DOHH2 (cell line): ENCODE data around the gene PCGF6.
"Not testable (repeated sequence)": the region's sequence is repeated elsewhere in the genome, so short reads cannot be mapped to it uniquely, and the experiment has no call there.

Experiments used
- H3F3A ChIP-seq: fragments of 200-600 bp; sonication (generic), shearing (Covaris generic); 2 replicates; pipeline ENCODE4 v1.6.0; 2016; ENCODE audit warnings: antibody characterized with exemption, mild to moderate bottlenecking; ENCODE audit not compliant: control insufficient read depth, insufficient read depth
- H3K27ac ChIP-seq: fragments of 200-600 bp; sonication (generic); 2 replicates; pipeline ENCODE4 v1.5.1; 2014; ENCODE audit warnings: low read depth, mild to moderate bottlenecking, low read length, moderate library complexity
- H3K27me3 ChIP-seq: fragments of 200-600 bp; sonication (generic); 2 replicates; pipeline ENCODE4 v1.6.1; 2014; ENCODE audit warnings: mild to moderate bottlenecking, low read length, mixed read lengths; ENCODE audit not compliant: control insufficient read depth
- H3K36me3 ChIP-seq: fragments of 200-600 bp; sonication (generic); 2 replicates; pipeline ENCODE4 v1.6.1; 2014; ENCODE audit warnings: mild to moderate bottlenecking, low read length, moderate library complexity, mixed read lengths; ENCODE audit not compliant: control insufficient read depth
- H3K4me1 ChIP-seq: fragments of 200-600 bp; sonication (generic); 2 replicates; pipeline ENCODE4 v1.6.1; 2014; ENCODE audit warnings: mild to moderate bottlenecking, low read length, mixed read lengths; ENCODE audit not compliant: control insufficient read depth
- H3K4me2 ChIP-seq: fragments of 200-600 bp; sonication (generic); 2 replicates; pipeline ENCODE4 v1.6.0; 2014; ENCODE audit warnings: mild to moderate bottlenecking, low read length, moderate library complexity
- H3K4me3 ChIP-seq: fragments of 200-600 bp; sonication (generic); 2 replicates; pipeline ENCODE4 v1.5.1; 2014; ENCODE audit warnings: mild to moderate bottlenecking, low read length, mixed read lengths
- H3K79me2 ChIP-seq: fragments of 200-600 bp; sonication (generic); 2 replicates; pipeline ENCODE4 v1.6.1; 2014; ENCODE audit warnings: mild to moderate bottlenecking, low read length, mixed read lengths; ENCODE audit not compliant: control insufficient read depth
- H3K9me2 ChIP-seq: fragments of 200-600 bp; sonication (generic); replicated peaks from 2 replicates; pipeline ENCODE4 v1.6.1; 2014; ENCODE audit warnings: mild to moderate bottlenecking, low read length, mixed read lengths; ENCODE audit not compliant: control insufficient read depth
- H3K9me3 ChIP-seq: fragments of 200-600 bp; sonication (generic); 2 replicates; pipeline ENCODE4 v1.6.1; 2014; ENCODE audit warnings: antibody characterized with exemption, low read length, mixed read lengths; ENCODE audit not compliant: control insufficient read depth, insufficient read depth
- H4K20me1 ChIP-seq: fragments of 200-600 bp; sonication (generic); 2 replicates; pipeline ENCODE4 v1.6.0; 2014; ENCODE audit warnings: low read depth, mild to moderate bottlenecking, antibody characterized with exemption, low read length, moderate library complexity; ENCODE audit not compliant: control insufficient read depth, insufficient read depth
- EZH2phosphoT487 ChIP-seq: fragments of 200-600 bp; sonication (generic); IDR thresholded peaks from 2 replicates; pipeline ENCODE4 v1.6.1; 2017; ENCODE audit warnings: borderline replicate concordance, mild to moderate bottlenecking, antibody characterized with exemption, low read length, moderate library complexity, mixed read lengths
- TF ChIP-seq, protein P1 (sequence below): fragments of 200-600 bp; sonication (generic); IDR thresholded peaks from one replicate; pipeline ENCODE4 v1.5.1; 2014; ENCODE audit warnings: antibody characterized with exemption, mild to moderate bottlenecking, low read depth, low read length; ENCODE audit not compliant: poor library complexity, severe bottlenecking

PCGF6 gene

DNA sequence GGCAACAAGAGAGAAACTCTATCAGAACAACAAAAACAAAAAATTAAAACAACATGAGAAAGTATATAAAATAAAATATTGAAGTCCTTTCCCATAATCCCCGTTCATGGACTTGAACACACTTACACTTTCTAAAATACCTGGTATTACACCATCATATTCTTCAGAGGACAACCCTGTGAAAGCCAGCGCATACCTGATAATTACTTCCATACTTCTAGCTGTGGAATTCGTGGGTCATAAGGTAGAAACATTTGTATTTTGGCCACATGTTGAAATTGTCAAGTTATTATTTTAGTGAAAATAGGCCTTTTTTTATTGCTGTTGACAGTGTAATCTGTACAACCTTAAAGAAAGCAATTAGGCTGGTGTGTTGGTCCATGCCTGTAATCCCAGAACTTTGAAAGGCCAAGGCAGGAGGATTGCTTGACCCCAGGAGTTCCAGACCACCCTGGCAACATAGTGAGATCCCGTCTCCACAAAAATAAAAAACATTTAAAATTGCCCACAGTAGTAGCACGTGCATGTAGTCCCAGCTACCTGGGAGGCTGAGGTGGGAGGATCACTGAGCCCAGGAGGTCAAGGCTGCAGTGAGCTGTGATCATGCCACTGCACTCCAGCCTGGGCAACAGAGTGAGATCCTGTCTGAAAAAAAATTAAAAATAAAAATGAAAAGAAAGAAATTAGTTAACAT is 5.1 kb upstream of the PCGF6 start:
- H3K9me2 ChIP-seq: no peaks in the 10 kb centered on the region
- H3K4me3 ChIP-seq: no peak overlapping the region
- peaks cover 3% of the 10 kb centered on the region for H3K79me2 ChIP-seq
- TF ChIP-seq, protein P1, sequence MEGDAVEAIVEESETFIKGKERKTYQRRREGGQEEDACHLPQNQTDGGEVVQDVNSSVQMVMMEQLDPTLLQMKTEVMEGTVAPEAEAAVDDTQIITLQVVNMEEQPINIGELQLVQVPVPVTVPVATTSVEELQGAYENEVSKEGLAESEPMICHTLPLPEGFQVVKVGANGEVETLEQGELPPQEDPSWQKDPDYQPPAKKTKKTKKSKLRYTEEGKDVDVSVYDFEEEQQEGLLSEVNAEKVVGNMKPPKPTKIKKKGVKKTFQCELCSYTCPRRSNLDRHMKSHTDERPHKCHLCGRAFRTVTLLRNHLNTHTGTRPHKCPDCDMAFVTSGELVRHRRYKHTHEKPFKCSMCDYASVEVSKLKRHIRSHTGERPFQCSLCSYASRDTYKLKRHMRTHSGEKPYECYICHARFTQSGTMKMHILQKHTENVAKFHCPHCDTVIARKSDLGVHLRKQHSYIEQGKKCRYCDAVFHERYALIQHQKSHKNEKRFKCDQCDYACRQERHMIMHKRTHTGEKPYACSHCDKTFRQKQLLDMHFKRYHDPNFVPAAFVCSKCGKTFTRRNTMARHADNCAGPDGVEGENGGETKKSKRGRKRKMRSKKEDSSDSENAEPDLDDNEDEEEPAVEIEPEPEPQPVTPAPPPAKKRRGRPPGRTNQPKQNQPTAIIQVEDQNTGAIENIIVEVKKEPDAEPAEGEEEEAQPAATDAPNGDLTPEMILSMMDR: no peak
- TF ChIP-seq EZH2phosphoT487: no peak
- 0 out of 2 replicates have a peak, but pooled peaks cover 7% of the 10 kb centered on the region for H3F3A ChIP-seq
- no peak overlapping the region for H3K27ac ChIP-seq
- no peak overlapping the region for H3K4me2 ChIP-seq
- peaks cover 22% of the 10 kb centered on the region for H3K4me1 ChIP-seq
- H3K9me3 ChIP-seq: no peaks in the 10 kb centered on the region
- H3K27me3 ChIP-seq: no peaks in the 10 kb centered on the region
- no peaks in the 10 kb centered on the region for H3K36me3 ChIP-seq
- no peaks in the 10 kb centered on the region for H4K20me1 ChIP-seq

DNA sequence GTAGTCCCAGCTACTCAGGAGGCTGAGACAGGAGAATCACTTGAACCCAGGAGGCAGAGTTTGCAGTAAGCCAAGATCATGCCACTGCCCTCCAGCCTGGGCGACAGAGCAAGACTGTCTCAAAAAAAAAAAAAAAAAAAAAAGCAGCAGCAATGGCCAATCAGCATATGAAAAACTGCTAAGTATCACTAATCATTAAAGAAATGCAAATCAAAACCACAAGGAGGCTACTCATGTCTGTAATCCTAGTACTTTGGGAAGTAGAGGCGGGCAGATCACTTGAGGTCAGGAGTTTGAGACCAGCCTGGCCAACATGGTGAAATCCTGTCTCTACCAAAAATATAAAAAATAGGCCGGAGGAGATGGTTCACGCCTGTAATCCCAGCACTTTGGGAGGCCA is 3.6 kb upstream of the PCGF6 start:
- peaks cover 29% of the 10 kb centered on the region for H3K4me1 ChIP-seq
- H3K27me3 ChIP-seq, H3K4me2 ChIP-seq, H3K9me3 ChIP-seq, H4K20me1 ChIP-seq, H3K36me3 ChIP-seq, H3F3A ChIP-seq, H3K4me3 ChIP-seq, H3K27ac ChIP-seq, H3K9me2 ChIP-seq: not testable (repeated sequence)
- peaks cover 18% of the 10 kb centered on the region for H3K79me2 ChIP-seq

DNA sequence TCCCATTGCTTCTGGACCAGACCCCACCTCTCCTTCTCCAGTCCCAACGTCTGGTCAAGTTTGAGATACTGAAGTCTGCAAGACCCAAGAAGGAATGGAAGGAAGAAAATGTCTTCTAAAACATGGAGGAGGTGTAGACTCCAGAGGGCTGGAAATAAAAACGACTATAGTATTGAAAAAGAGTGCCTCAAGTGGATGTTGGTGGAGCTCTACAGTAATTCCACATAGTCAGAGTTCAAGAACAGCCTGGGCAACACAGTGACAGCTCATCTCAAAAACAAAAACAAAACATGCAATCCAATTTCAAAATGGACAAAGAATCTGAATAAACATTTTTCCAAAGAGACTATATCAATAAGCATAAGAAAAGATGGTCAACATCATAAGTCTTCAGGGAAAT is 2.3 kb upstream of the PCGF6 start:
- peaks cover 28% of the 10 kb centered on the region for H3K79me2 ChIP-seq
- peaks cover 16% of the 10 kb centered on the region for H3K36me3 ChIP-seq
- H3K4me2 ChIP-seq: no peak overlapping the region
- peaks cover 36% of the 10 kb centered on the region for H3K4me1 ChIP-seq
- H3K9me3 ChIP-seq: no peaks in the 10 kb centered on the region
- no peak overlapping the region for H3K4me3 ChIP-seq
- H3K27ac ChIP-seq: no peak overlapping the region
- H4K20me1 ChIP-seq: no peaks in the 10 kb centered on the region
- H3K27me3 ChIP-seq: no peaks in the 10 kb centered on the region
- TF ChIP-seq, protein P1: peak; percentile 31
- TF ChIP-seq EZH2phosphoT487: no peak
- H3K9me2 ChIP-seq: no peaks in the 10 kb centered on the region
- H3F3A ChIP-seq: 0 out of 2 replicates have a peak, but pooled peaks cover 7% of the 10 kb centered on the region

DNA sequence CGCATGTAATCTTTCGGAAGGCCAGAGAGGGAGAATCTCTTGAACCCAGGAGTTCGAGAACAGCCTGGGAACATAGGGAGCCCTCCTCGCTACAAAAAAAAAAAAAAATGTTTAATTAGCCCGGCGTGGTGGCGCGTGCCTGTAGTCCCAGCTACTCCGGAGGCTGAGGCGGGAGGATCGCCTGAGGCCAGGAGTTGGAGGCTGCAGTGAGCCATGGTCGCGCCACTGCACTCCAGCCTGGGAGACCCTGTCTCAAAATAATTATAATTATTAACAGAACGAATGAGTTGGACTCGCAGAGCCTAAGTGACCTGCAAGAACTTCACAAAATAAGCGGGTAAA is 794 bp downstream of the PCGF6 start:
- Histone ChIP-seq H3K4me1 (peaks cover 36% of the 10 kb centered on the region), H3K4me3 (peak overlapping the region; percentile 98), H3K36me3 (peaks cover 39% of the 10 kb centered on the region), H3F3A (0 out of 2 replicates have a peak, but pooled peaks cover 5% of the 10 kb centered on the region), H3K27me3 (no peaks in the 10 kb centered on the region), H3K79me2 (peaks cover 32% of the 10 kb centered on the region), H4K20me1 (no peaks in the 10 kb centered on the region), H3K27ac (peak overlapping the region; percentile 72; the same call in 1 of the 2 replicates), H3K4me2 (peak overlapping the region; percentile 99), H3K9me3 (no peaks in the 10 kb centered on the region), H3K9me2 (no peaks in the 10 kb centered on the region)
- TF ChIP-seq, protein P1: no peak
- no peak for TF ChIP-seq EZH2phosphoT487
